ENCODE results near the gene MC1R.
"Not testable (repeated sequence)": the region's sequence is repeated elsewhere in the genome, so short reads cannot be mapped to it uniquely, and the experiment has no call there.

MC1R gene

GRCh38 chr16:89914642-89915285 is 3.9 kb upstream of the MC1R start:
- FAIRE-seq = not testable (repeated sequence)

GRCh38 chr16:89915303-89916232 is 3.1 kb upstream of the MC1R start:
- no peak for FAIRE-seq

GRCh38 chr16:89917773-89918452 is 749 bp upstream of the MC1R start:
- no peak for FAIRE-seq

GRCh38 chr16:89919535-89920406 is 1.1 kb downstream of the MC1R start:
- FAIRE-seq = no peak

- FAIRE-seq = no peak
Measured at GRCh38 chr16:89920723-89921122, 2.1 kb downstream of the MC1R start.

- FAIRE-seq = no peak
Measured at GRCh38 chr16:89921131-89921701, 2.6 kb downstream of the MC1R start.

- peak; percentile 35 for FAIRE-seq
Measured at GRCh38 chr16:89921702-89922476, 3.2 kb downstream of the MC1R start.

- no peak for FAIRE-seq
Measured at GRCh38 chr16:89922477-89922883, 3.8 kb downstream of the MC1R start.

GRCh38 chr16:89922884-89923639 is 4.4 kb downstream of the MC1R start, which contains the start of gene TUBB3:
TSS of gene TUBB3 (plus strand) at chr16:89923342. CDS start at chr16:89923402, 60 bp downstream.
- no peak for FAIRE-seq

GRCh38 chr16:89923640-89924296 is 5.1 kb downstream of the MC1R start:
- FAIRE-seq = no peak

- no peak for FAIRE-seq
Measured at GRCh38 chr16:89924297-89924924, 5.7 kb downstream of the MC1R start.

GRCh38 chr16:89924925-89925307 is 6.3 kb downstream of the MC1R start:
- no peak for FAIRE-seq

- no peak for FAIRE-seq
Measured at GRCh38 chr16:89925596-89926079, 7.0 kb downstream of the MC1R start.

- FAIRE-seq = no peak
Measured at GRCh38 chr16:89931305-89931896, 12.7 kb downstream of the MC1R start.

GRCh38 chr16:89931964-89932363 is 13.3 kb downstream of the MC1R start:
- FAIRE-seq = no peak

- FAIRE-seq = not testable (repeated sequence)
Measured at GRCh38 chr16:89934019-89934418, 15.4 kb downstream of the MC1R start.

- no peak for FAIRE-seq
Measured at GRCh38 chr16:89934611-89935553, 16.2 kb downstream of the MC1R start.

Data from endometrium (tissue), 2 donors.